CD4-positive, alpha-beta T cell treated with Interleukin-6 at 100 ng/mL for 8 hours (primary cell): ENCODE measurements around the gene BANP.
"Not testable (repeated sequence)": the region's sequence is repeated elsewhere in the genome, so short reads cannot be mapped to it uniquely, and the experiment has no call there.

ENCODE experiments used
- DNase-seq: peaks from one replicate; pipeline ENCODE4 v3.0.0-alpha.2; 2020; ENCODE audit warnings: mixed read lengths, low spot score

Gene BANP

GRCh38 chr16:88103581-88104188 lies 152.5 kb downstream of the BANP start:
- no peak for DNase-seq

- DNase-seq, result not testable (repeated sequence)
Measured at GRCh38 chr16:88104363-88104762, 153.1 kb downstream of the BANP start.

GRCh38 chr16:88105574-88106140 lies 154.4 kb downstream of the BANP start:
- DNase-seq, result not testable (repeated sequence)

GRCh38 chr16:88106566-88106965 lies 155.3 kb downstream of the BANP start:
- DNase-seq, result not testable (repeated sequence)

GRCh38 chr16:88108762-88109161 lies 157.5 kb downstream of the BANP start:
- no peak for DNase-seq

- not testable (repeated sequence) for DNase-seq
Measured at GRCh38 chr16:88109726-88110621, 158.7 kb downstream of the BANP start.

- not testable (repeated sequence) for DNase-seq
Measured at GRCh38 chr16:88110875-88111494, 159.8 kb downstream of the BANP start.

GRCh38 chr16:88111976-88112375 lies 160.7 kb downstream of the BANP start:
- not testable (repeated sequence) for DNase-seq

GRCh38 chr16:88113545-88114045 lies 162.4 kb downstream of the BANP start:
- DNase-seq, result no peak

GRCh38 chr16:88114541-88115228 lies 163.5 kb downstream of the BANP start:
- not testable (repeated sequence) for DNase-seq

GRCh38 chr16:88116121-88116520 lies 164.9 kb downstream of the BANP start:
- no peak for DNase-seq

GRCh38 chr16:88117476-88117868 lies 166.2 kb downstream of the BANP start:
- no peak for DNase-seq

GRCh38 chr16:88118376-88118775 lies 167.1 kb downstream of the BANP start:
- DNase-seq, result no peak

GRCh38 chr16:88118852-88119741 lies 167.9 kb downstream of the BANP start:
- DNase-seq, result not testable (repeated sequence)

GRCh38 chr16:88119881-88120751 lies 168.9 kb downstream of the BANP start:
- not testable (repeated sequence) for DNase-seq

GRCh38 chr16:88120812-88121211 lies 169.6 kb downstream of the BANP start:
- DNase-seq, result no peak

GRCh38 chr16:88121391-88121790 lies 170.2 kb downstream of the BANP start:
- DNase-seq, result not testable (repeated sequence)

- DNase-seq, result no peak
Measured at GRCh38 chr16:88121886-88122580, 170.8 kb downstream of the BANP start.
